HepG2 (cell line): ENCODE measurements around the gene VPS4A. TPM values are rescaled to one million over a fixed set of nuclear protein-coding genes. Genes with fewer than 3 reads are reported as not detected.

ENCODE experiments used
- AHDC1 ChIP-seq: sonication (generic); formaldehyde crosslinking; IDR thresholded peaks from 2 replicates; pipeline ENCODE4 v1.5.1; 2020; ENCODE audit warnings: mild to moderate bottlenecking, missing genetic modification reagents, borderline replicate concordance
- SP5 ChIP-seq: IDR thresholded peaks from 2 replicates; pipeline ENCODE4 v1.6.1; 2016; ENCODE audit warnings: low read depth, borderline replicate concordance
- TAF15 ChIP-seq: fragments of 200-400 bp; formaldehyde crosslinking; IDR thresholded peaks from one replicate; pipeline ENCODE4 v1.6.1; 2018; ENCODE audit warnings: mild to moderate bottlenecking, low read depth, low read length; ENCODE audit not compliant: poor library complexity, severe bottlenecking
- ZBTB49 ChIP-seq: sonication (generic); formaldehyde crosslinking; IDR thresholded peaks from 2 replicates; pipeline ENCODE4 v1.4.0; 2020; ENCODE audit warnings: missing genetic modification reagents, borderline replicate concordance
- ZNF10 ChIP-seq: sonication (generic); formaldehyde crosslinking; IDR thresholded peaks from 2 replicates; pipeline ENCODE4 v1.4.0; 2020; ENCODE audit warnings: mild to moderate bottlenecking, low read depth, missing genetic modification reagents, borderline replicate concordance
- ZNF335 ChIP-seq: sonication (generic); formaldehyde crosslinking; IDR thresholded peaks from 2 replicates; pipeline ENCODE4 v1.4.0; 2020; ENCODE audit warnings: missing genetic modification reagents
- ZNF75D ChIP-seq: sonication (generic); formaldehyde crosslinking; IDR thresholded peaks from 2 replicates; pipeline ENCODE4 v1.8.1; 2023; ENCODE audit warnings: missing genetic modification reagents, mild to moderate bottlenecking, borderline replicate concordance
- ZNF800 ChIP-seq: sonication (generic); formaldehyde crosslinking; IDR thresholded peaks from 2 replicates; pipeline ENCODE4 v1.4.0; 2020; ENCODE audit warnings: missing genetic modification reagents
- polyA plus RNA-seq, 8 experiments: library from polyadenylated mRNA; depleted of rRNA in 3 of 8; stranded (reverse) in 7 of 8; unstranded in 1 of 8; fragments of >200 nt; fragmentation: Illumina TruSeq in 4 of 8; extraction: Trizol in 4 of 8; gene quantifications; 2 replicates each; pipeline versions ENCODE4 v1.2.1 to v1.2.3, GENCODE V29; 2011 to 2016; ENCODE audit warnings: low read depth in 4 of 8, missing spikeins in 1 of 8, mixed read lengths in 1 of 8; ENCODE audit not compliant: insufficient read depth in 1 of 8
- total RNA-seq, 5 experiments: library from RNA; depleted of rRNA; stranded (reverse); fragments of >200 nt; fragmentation: Illumina TruSeq; extraction: Trizol; gene quantifications; 2 replicates each; pipeline ENCODE4 v1.2.3, GENCODE V29; 2016; ENCODE audit warnings: low read depth in 1 of 5
- TF ChIP-seq, protein P1 (sequence below): sonication (generic); formaldehyde crosslinking; IDR thresholded peaks from 2 replicates; pipeline ENCODE4; 2020; ENCODE audit warnings: missing genetic modification reagents, mild to moderate bottlenecking, borderline replicate concordance
- TF ChIP-seq, protein P2 (sequence below): sonication (generic); formaldehyde crosslinking; IDR thresholded peaks from 2 replicates; pipeline ENCODE4 v1.4.0; 2020; ENCODE audit warnings: mild to moderate bottlenecking, low read depth, missing genetic modification reagents

VPS4A gene
- total and polyA plus RNA-seq, 2 of the 13 experiments (the other 11 are each of a cell fraction or from before 2014, with no cell fraction given) = 13.2 to 27.9 TPM

DNA sequence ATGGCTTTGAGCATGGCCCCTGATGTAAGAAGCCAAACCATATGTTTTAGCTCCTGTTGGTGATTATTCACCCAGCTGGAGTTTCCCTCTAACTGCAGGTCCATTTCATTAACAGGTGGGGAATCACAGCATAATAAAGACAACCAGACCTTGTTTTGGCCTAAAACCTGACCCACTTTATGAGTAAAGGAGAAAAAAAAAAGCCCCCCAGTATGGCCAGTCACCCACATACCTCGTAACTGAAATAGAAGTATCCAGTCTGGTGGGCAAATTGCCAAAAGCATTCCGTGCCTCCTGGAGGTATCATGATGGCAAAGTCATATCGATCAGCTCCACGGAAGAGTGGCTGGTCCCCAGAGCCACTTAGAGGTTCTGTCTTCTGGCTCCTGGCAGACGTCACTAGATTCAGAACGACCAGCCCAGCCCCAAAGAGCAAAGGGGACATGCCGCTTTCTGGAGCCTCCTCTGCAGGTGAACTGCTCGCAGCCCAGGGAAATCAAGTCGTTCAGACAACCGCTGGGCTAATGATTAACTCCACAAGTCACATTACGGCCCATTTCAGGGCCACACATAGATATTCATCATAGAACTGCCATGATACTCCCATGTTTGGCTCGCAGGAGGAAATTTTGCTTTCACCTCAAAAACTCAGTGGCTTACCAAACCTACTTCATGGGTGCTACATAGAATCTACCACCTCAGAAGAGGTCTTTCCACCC lies 40.3 kb downstream of the VPS4A start, which contains the start of gene TMED6 (continued):
- TF ChIP-seq, protein P1, sequence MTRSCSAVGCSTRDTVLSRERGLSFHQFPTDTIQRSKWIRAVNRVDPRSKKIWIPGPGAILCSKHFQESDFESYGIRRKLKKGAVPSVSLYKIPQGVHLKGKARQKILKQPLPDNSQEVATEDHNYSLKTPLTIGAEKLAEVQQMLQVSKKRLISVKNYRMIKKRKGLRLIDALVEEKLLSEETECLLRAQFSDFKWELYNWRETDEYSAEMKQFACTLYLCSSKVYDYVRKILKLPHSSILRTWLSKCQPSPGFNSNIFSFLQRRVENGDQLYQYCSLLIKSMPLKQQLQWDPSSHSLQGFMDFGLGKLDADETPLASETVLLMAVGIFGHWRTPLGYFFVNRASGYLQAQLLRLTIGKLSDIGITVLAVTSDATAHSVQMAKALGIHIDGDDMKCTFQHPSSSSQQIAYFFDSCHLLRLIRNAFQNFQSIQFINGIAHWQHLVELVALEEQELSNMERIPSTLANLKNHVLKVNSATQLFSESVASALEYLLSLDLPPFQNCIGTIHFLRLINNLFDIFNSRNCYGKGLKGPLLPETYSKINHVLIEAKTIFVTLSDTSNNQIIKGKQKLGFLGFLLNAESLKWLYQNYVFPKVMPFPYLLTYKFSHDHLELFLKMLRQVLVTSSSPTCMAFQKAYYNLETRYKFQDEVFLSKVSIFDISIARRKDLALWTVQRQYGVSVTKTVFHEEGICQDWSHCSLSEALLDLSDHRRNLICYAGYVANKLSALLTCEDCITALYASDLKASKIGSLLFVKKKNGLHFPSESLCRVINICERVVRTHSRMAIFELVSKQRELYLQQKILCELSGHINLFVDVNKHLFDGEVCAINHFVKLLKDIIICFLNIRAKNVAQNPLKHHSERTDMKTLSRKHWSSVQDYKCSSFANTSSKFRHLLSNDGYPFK = 0 out of 2 replicates have a peak, but pooled peaks have one; percentile 42
- TF ChIP-seq ZNF800 (CRISPR knock-in tag) (peak; percentile 73; the same call in 1 of the 2 replicates), ZBTB49 (CRISPR knock-in tag) (no peak), ZNF335 (CRISPR knock-in tag) (no peak), AHDC1 (CRISPR knock-in tag) (peak; percentile 29; the same call in 1 of the 2 replicates), TAF15 (no peak), ZNF10 (no peak), ZNF75D (CRISPR knock-in tag) (no peak), SP5 (CRISPR knock-in tag) (no peak)
- TF ChIP-seq, protein P2, sequence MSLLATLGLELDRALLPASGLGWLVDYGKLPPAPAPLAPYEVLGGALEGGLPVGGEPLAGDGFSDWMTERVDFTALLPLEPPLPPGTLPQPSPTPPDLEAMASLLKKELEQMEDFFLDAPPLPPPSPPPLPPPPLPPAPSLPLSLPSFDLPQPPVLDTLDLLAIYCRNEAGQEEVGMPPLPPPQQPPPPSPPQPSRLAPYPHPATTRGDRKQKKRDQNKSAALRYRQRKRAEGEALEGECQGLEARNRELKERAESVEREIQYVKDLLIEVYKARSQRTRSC (CRISPR knock-in tag) = no peak
